GM12874 (cell line): ENCODE results near the gene COQ7.

Source experiments
- TF ChIP-seq, protein P1 (sequence below): IDR thresholded peaks from 2 replicates; pipeline ENCODE4 v1.5.1; 2011; ENCODE audit warnings: low read depth, mild to moderate bottlenecking, control low read depth, low read length, moderate library complexity; ENCODE audit not compliant: insufficient read depth

Gene COQ7

DNA sequence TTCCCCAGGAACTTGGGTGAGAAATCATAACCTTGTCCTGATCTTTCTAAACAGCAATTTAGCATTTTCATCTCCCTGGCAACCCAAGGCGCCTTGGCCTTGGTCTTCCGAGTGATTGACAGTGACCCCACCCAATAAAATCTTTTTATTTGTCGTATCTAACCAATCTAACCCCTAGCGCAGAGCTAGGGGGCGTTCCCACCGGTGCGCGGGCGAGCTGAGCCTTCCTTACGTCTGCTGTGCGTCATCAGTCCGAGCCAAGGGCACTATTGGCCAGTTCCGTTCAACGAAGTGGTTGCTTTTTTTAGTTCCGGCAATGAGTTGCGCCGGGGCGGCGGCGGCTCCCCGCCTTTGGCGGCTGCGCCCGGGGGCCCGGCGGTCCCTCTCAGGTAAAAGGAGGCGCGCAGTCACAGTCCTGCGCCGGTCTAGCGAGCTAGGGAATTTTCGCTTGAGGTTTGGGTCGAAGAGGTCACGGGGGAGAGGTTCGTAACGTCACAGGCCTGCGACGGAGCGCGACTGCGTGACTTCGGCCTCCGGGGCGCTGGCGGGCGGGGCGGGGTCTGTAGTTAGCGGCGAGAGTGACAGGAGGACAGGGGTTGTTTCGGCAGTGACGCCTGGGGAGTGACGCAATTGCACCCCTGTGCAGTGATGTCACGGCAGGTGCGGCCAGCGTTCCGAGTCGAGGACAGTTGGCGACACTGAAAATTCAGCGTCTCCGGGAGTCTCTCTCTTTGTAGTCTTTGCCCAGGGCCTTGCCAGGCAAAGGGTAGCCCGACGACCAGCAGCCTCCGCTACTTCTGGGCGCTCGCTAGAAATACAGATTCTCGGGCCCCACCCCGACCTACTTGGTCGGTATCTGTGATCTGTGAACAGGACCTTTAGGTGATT, at the start of gene COQ7:
TSS of gene COQ7 (plus strand) at position 266 of the 888 bp plus-strand sequence. CDS start at position 317, 51 bp downstream.
- TF ChIP-seq, protein P1, sequence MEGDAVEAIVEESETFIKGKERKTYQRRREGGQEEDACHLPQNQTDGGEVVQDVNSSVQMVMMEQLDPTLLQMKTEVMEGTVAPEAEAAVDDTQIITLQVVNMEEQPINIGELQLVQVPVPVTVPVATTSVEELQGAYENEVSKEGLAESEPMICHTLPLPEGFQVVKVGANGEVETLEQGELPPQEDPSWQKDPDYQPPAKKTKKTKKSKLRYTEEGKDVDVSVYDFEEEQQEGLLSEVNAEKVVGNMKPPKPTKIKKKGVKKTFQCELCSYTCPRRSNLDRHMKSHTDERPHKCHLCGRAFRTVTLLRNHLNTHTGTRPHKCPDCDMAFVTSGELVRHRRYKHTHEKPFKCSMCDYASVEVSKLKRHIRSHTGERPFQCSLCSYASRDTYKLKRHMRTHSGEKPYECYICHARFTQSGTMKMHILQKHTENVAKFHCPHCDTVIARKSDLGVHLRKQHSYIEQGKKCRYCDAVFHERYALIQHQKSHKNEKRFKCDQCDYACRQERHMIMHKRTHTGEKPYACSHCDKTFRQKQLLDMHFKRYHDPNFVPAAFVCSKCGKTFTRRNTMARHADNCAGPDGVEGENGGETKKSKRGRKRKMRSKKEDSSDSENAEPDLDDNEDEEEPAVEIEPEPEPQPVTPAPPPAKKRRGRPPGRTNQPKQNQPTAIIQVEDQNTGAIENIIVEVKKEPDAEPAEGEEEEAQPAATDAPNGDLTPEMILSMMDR, result no peak

DNA sequence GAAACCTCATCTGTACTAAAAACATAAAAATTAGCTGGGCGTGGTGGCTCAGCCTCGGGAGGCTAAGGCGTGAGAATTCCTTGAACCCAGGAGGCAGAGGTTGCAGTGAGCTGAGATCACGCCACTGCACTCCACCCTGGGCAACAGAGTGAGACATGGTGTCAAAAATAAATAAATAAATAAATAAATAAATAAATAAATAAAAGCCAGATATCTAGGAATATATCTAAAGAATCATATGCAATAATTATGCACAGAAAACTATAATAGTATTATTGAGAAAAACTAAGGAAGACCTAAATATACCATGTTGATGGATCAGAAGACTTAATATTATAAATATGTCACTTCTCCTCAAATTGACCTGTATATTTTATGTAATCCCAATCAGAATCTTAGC, 46.7 kb upstream of the COQ7 start:
- TF ChIP-seq, protein P1, result no peak

DNA sequence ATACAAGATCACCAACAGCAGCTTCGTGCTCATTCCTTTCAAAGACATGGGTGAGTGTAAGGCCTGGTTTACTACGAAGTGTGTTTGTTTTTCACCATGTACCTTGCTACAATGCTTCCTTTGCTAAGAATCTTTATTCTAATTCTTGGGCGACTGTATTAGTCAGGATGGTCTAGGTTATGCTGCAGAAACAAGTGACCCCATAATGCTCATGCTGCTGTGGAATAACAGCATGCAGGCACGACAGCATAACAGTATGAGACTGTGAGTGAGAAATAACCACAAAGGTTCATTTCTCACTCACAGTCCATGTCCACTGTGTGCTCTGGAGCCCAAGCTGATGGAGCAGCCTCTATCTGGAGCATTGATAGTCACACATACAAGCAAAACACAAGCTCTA, 45.7 kb upstream of the COQ7 start:
- TF ChIP-seq, protein P1, result no peak

DNA sequence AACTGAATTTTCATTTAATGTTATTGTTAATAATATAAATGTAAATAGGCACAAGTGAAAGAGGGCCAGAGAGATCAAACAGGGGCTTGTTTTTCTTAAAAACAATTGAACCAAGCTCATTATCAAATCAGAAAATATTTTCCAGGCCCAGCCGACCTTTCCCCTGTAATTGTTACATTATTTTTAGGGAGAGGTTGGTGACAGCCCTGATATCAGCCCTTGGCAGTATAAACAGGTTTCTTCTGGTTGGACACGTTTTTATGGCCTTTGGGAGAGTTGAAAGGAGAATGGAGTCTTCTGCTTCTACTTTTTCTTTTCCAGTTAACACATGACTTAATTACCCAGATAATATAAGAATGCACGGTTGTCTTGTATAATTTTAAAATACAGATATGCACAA, 40.0 kb upstream of the COQ7 start:
- TF ChIP-seq, protein P1, result no peak

DNA sequence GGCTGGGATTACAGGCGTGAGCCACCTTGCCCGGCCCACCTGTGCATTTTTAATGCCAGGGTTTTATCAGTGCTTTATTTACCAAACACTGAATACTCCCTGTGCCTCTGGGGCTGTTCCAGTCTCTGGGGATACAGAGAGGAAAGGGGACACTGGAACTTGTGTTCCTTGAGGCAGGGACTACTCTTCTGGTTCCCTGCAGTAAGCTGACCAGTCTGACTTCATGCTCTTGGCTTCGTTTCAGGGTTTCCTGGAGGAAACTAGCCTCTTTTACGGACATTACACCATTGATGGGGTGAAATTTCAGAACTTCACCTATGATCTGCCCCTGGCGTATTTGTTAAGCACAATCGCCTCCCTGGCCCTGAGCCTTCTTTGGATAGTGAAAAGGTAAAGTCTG, 37.4 kb upstream of the COQ7 start:
- TF ChIP-seq, protein P1, result no peak

DNA sequence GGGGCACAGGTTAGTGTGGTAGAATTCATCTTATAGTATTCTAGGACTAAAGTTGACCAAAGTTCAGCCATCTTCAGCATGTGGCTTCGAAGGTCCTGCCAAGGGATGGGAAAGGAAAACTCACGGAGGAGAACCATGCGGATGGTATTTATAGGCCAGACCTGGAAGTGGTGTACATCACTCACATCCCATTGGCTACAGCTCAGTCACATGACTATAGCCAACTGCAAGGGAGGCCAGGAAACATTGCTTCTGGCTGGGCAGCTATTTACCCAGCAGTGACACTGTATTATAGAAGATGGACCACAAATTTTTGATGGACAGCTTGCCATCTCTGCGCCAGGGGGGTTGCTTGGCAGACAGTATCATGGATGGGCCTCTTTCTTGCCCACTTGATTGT, 35.7 kb upstream of the COQ7 start:
- TF ChIP-seq, protein P1, result no peak

DNA sequence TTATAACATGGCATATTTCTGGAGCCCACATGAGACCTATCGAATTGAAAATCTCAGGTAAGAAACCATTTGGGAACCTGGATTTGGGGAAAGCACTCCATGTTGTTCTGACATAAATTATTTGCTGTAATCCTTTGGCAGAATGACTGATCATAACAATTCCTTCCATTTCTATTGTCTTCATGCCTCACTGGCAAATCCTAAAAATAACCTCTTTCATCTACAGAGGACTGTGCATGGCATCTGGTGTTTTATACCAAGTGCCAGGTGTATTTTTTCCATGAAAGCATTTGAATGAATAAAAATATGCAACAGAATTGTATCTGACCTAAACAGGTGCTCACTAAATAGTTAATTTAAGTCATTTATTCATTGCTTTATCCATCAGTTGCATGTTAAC, 33.7 kb upstream of the COQ7 start:
- TF ChIP-seq, protein P1, result no peak
